GM18861 (cell line): ENCODE results near the gene METTL18.

Source experiments
- ATAC-seq: cut with Tn5 transposase; IDR thresholded peaks from one replicate; pipeline ENCODE4 v1.9.1; 2021; ENCODE audit not compliant: unreplicated experiment

Gene METTL18

DNA sequence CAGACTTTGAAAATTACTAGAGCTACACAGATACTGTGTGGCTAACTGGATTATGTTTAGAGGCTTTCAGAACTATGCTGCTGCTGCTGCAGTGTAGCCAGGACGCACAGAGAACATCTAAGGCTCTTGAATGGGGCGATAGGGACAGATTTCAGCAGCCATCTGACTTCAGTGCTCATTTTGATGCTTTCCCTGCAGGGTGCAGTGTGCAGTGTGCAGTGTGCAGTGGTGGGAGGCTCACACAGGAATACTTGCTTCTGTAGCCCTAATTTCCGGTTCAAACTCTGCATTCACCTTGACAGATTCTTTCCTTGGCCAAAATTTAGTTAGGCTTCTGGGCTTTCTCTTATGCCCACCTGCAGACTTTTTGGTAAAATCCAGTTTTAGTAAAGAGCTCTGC lies 7.7 kb downstream of the METTL18 start:
- ATAC-seq = no peak

DNA sequence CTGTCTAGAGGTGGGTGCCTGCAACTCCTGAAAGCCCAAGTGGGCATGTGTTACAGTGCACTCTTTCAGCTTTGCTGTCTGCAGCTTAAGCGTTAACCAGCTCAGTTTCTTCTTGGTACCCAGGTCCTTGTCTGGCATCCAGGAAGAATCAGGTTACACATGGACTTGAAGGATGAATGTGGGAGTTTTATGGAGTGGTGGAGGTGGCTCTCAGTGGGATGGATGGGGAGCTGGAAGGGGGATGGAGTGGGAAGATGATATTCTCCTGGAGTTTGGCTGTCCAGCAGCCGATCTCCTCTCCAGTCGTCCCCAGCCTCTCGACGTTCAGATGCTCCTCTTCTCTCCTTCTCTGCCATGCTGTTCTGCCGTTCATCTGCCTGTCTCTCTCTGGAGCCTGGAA lies 9.4 kb downstream of the METTL18 start:
- no peak for ATAC-seq

DNA sequence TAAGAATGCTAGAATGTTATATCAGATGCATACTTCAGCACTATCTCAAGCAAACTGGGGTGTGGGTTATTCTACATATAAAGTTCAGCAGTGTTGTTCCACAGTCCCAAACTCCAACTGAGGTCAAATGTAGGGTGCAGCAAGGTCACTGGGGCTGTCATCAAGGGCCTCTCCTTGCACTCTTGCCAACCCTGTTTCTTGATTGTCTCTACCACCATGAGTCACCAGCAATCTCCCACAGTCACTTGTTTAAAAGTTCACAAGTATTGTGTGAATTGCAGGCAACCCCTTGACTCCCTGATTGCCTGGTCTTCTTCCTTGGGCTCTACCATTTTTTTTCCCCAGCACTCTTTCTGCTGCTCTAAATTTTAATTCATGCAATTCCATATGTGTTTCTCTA lies 10.6 kb downstream of the METTL18 start:
- no peak for ATAC-seq

DNA sequence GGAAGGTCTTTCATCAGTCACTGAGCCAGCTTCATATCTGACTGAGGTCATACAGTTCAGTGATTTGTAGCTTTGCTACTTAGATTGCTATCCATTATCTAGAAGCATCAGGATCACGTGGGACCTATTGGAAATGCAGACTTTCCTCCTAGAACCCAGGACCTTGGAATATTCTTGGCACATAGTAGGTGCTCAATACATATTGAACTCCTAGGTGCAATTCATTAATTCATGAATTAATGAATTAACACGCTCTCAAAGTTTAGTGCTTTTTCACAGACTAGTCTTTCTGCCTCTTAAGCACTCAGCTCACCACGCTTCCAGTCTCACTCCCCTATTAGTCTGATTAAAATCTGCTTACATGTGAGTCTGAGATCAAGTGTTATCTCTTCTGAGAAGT lies 12.1 kb downstream of the METTL18 start:
- ATAC-seq = no peak

DNA sequence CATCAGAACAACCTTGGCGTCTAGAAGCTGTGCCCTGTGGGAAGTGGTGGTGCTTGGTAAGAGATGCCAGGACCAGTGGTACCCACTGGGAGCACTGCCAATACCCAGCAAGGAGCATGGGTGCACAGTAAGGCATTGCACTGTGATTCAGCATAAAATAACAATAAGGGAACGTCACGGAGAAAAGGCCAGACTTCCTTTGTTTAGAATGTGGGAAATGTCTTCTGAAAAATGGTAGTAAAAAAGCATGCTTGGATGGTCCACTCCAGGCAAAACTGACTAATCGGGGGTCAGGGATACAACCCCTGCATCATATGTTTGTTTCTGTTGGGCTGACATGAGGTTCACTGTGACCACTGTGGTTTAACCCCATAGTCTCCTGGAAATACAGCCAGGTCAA lies 14.7 kb downstream of the METTL18 start:
- ATAC-seq = no peak

DNA sequence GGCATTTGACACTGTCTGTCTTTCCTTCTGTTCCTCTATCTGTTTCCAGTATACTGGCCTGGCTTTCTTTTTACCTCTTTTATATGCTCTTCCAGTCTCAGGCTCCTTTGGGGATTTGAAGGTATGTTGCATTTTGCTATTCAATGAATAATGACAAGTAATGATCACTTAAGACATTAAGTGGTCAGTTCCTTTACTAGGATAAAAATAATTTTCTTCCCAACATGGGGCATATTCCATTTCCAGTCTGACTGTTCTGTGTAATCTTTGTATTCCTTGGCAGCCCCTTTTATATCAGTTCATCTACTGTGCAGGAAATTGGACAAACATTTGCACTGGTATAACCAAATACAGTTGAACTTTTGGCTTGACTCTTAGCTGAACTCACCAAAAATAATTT lies 15.6 kb downstream of the METTL18 start:
- no peak for ATAC-seq

DNA sequence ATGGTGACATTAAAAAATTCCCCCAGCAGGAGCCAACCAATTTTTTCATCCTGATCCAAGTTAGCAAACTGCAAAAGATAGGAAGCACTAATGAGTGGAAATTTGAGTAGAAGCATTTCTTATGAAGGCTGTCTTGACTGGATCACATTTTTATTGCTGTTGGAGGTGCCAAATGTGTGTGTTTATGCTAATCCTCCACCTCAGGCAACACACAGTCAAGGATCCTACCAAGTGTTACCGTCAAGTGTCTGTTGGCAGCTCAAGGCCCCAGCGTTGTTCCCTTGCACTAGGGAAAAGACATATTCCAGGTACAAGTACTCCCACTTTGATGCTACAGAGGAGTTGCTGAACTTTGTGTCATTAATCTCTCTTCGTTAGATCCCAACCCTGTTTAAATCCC lies 18.3 kb downstream of the METTL18 start:
- ATAC-seq = no peak

DNA sequence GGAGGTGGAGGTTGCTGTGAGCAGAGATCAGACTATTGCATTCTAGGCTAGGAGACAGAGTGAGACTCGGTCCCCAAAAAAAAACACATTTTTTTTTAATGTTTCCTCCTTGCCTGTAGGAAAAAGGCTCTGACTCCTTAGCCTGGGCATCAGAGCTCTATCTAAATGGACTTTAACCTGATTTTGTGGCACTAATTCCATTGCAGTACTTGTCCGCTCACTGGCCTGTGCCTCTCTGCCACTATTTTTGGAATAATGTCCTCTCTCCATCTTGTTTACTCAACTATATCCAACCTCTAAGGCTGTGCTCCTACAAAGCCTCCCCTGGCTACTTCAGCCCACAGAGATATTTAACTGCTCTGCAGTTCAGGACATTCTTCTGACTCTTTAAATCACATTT lies 26.5 kb downstream of the METTL18 start:
- no peak for ATAC-seq

DNA sequence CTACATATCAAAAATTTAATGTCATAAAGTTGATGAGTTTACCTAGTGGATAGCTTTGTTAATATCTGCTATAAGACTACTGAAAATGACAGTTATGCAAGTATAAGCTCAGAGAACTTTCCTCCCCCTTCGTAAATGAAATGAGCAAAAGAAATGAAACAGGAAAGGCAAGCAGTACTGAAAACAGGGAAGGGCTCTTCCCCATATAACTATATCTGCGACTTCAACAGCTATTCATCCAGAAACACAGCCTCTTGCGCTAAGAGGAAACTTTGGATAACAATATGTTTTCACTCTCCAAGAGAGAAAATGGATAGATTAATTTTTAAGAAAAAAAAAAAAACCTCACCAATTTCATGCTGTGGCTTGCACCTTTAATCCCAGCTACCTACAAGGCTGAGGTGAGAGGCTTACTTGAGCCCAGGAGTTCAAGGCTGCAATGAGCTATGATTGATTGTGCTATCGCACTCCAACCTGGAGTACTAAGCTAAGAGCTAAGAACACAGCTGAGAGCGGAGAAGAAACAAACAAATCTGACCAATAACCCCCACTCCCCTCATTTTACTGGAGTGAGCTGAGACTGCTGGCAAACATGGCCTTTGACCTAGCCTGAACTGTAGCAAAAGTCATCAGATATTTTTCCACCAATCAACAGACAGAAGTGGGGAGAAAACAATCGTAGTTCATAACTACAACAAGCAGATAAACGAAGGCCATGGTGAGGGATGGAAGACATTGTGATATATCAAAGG lies 29.0 kb downstream of the METTL18 start:
- ATAC-seq = no peak

DNA sequence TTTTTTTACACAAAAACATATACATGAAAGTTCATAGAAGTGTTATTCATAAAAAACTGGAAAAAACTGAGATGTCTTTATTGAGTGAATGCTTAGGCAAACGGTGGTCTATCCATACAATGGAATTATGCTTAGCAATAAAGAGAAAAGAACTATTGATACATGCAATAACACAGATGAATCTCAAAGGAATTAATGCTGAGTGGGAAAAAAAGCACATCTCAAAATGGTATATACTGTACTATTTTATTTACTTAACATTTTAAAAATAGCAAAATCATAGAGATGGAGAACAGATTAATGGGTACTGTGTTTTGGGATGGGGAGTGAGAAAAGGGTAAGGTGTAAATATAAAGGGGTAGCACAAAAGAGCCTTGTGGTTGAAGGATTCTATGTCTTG lies 29.8 kb downstream of the METTL18 start:
- no peak for ATAC-seq

DNA sequence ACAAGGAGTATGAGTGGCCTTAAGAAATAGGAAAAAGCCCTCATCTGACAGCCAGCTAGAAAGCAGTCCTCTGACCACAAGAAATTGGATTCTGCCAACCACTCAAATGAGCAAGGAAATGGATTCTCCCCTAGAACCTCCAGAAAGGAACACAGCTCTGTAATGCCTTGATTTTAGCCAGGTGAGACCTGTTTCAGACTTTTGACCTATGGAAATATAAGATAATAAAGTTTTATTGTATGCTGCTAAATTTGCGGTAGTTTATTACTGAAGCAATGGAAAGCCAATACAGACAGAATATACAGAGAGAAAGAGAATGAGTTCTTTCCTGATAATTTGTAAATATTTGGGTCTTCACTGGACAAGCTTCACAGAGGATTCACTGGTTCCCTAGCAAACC lies 32.0 kb downstream of the METTL18 start:
- no peak for ATAC-seq

DNA sequence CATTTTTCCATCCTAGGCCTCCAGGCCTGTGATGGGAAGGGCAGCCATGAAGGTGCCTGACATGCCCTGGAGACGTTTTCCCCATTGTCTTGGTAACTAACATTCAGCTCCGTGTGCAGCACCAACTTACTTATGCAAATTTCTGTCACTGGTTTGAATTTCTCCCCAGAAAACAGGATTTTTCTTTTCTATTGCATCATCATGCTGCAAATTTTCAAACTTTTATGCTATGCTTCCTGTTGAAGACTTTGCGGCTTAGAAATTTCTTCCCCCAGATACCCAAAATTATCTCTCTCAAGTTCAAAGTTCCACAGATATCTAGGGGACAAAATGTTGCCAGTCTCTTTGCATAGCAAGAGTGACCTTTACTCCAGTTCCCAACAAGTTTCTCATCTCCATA lies 35.7 kb downstream of the METTL18 start:
- ATAC-seq = no peak

DNA sequence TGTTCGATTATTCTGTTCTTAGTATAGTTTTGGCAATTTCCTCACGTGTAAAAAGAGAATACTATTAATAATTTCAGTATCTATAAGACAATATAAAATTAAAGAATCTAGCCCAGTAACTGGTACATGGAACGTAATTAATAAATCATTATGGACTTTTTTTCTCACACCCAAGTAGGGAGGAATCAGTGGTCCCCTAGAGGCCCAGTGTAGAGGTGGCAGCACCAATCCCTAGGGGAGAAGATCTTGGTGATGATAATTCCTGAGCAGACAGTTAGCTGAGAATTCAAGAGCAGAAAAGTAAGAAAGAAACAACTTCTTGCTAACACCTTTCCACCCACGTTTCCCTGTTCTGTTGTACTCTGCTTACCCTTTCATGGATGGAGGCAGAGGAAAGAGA lies 41.2 kb downstream of the METTL18 start:
- no peak for ATAC-seq

DNA sequence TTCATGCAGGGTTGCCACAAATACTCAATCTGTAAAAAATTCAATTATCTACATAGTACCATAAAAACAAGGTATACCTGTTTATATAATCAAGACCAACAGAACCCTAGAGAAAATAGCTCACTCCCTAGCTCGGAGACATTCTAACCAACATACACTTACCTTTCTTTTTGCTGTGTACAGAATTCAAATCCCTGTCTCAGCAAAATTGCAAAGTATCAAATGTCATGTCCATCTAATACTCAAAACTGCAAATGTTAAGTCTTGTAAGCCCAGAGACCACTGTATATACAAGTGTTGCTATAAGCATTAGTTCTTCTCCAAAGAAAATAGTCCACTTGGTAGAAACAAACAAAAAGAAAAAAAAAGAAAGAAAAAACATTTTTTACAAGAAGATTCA lies 44.7 kb downstream of the METTL18 start:
- ATAC-seq = no peak

DNA sequence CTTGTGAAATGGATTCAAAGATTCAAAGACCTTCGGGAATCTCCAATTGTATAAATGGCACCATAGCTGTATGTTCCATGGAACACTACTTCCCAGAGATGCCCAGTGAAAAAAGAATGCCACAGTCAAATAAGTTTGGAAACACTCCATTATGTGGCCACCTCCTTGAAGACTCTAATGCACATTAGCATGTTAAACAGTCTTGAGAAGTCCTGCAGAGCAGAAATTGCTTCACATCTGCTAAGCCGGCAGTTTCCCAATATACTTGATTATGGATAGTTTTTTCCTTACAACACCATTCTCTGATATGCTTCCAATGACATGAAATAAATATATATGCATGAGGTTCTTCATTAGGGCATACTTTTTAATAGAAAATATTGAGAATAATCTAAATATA lies 48.2 kb downstream of the METTL18 start:
- no peak for ATAC-seq

DNA sequence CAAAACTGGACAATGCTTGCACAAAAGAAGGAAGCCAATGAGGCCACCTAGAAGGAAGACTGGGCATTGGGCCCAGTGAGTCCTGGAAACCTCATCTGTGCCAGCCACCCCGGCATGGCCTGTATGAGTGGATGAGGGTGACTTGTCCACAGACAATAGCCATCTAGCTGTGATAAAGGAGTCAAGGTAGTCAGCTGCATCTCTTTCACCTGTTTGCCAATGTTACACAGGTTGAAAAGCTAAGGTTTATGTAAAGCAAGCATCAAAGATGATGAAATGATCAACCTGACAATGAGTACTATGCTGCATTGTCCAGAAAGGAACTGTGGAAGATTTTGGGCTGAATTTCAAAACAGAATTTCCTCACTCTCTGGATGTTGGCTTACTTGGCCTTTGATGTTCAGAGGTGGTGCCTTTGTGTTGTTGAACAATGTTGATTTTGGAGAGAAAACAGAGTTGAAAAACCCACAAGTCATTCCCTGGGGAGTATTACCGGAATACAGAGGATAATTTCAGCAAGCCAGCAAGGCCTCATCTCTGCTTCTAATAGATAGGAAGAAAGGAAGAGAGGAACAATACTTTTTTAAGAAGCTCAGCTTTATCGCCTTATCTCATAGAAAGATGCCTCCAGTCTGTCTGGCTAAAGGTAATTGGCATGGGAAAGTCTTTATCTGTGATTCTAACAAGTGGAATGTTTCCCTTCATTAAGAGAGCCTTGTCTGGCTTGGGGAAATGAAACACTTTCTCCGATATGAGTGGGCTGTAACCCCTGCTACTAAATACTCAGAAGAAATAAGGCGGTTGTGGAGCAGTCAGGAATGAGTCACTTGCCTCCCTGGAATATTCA lies 49.5 kb downstream of the METTL18 start:
- ATAC-seq = no peak
